ENCODE measurements around the gene CAMSAP2.

CAMSAP2 gene

GRCh38 chr1:200892958-200893357 lies 154.3 kb downstream of the CAMSAP2 start:
- Mint-ChIP-seq H3K9me3 (no peaks in the 10 kb centered on the region), H3K27ac (no peak overlapping the region), H3K27me3 (ENCODE audit: low read depth) (peaks cover 52% of the 10 kb centered on the region), H3K36me3 (ENCODE audit: low read depth) (no peaks in the 10 kb centered on the region), H3K4me1 (ENCODE audit: low read depth) (peaks cover 21% of the 10 kb centered on the region), H3K4me3 (no peak overlapping the region)
- DNase-seq (ENCODE audit: low spot score): no peak

GRCh38 chr1:200893411-200893901 lies 154.8 kb downstream of the CAMSAP2 start:
- Mint-ChIP-seq H3K9me3 (no peaks in the 10 kb centered on the region), H3K27ac (no peak overlapping the region), H3K4me1 (ENCODE audit: low read depth) (peaks cover 16% of the 10 kb centered on the region), H3K27me3 (ENCODE audit: low read depth) (peaks cover 55% of the 10 kb centered on the region), H3K36me3 (ENCODE audit: low read depth) (no peaks in the 10 kb centered on the region), H3K4me3 (no peak overlapping the region)
- DNase-seq (ENCODE audit: low spot score): no peak

- Mint-ChIP-seq H3K27me3 (ENCODE audit: low read depth) (peaks cover 54% of the 10 kb centered on the region), H3K27ac (no peak within 1 kb of the TSS), H3K9me3 (no peaks in the 10 kb centered on the region), H3K4me3 (no peak within 1 kb of the TSS), H3K36me3 (ENCODE audit: low read depth) (no peaks in the 10 kb centered on the region), H3K4me1 (ENCODE audit: low read depth) (peaks cover 4% of the 10 kb centered on the region)
- no peak for DNase-seq (ENCODE audit: low spot score)
Measured at GRCh38 chr1:200894712-200895442, 156.2 kb downstream of the CAMSAP2 start, which contains the start of gene INAVA. TSS of gene INAVA (plus strand) at chr1:200894900. CDS start at chr1:200898401, 3,501 bp downstream.

- H3K27me3 Mint-ChIP-seq (ENCODE audit: low read depth): peaks cover 50% of the 10 kb centered on the region
- no peaks in the 10 kb centered on the region for H3K36me3 Mint-ChIP-seq (ENCODE audit: low read depth)
- no peak overlapping the region for H3K4me3 Mint-ChIP-seq
- peaks cover 3% of the 10 kb centered on the region for H3K4me1 Mint-ChIP-seq (ENCODE audit: low read depth)
- no peak for DNase-seq (ENCODE audit: low spot score)
- no peaks in the 10 kb centered on the region for H3K9me3 Mint-ChIP-seq
- no peak overlapping the region for H3K27ac Mint-ChIP-seq
Measured at GRCh38 chr1:200895443-200895789, 156.7 kb downstream of the CAMSAP2 start.

- no peak overlapping the region for H3K27ac Mint-ChIP-seq
- DNase-seq (ENCODE audit: low spot score): no peak
- no peak overlapping the region for H3K4me3 Mint-ChIP-seq
- H3K36me3 Mint-ChIP-seq (ENCODE audit: low read depth): no peaks in the 10 kb centered on the region
- H3K9me3 Mint-ChIP-seq: no peaks in the 10 kb centered on the region
- peaks cover 45% of the 10 kb centered on the region for H3K27me3 Mint-ChIP-seq (ENCODE audit: low read depth)
- H3K4me1 Mint-ChIP-seq (ENCODE audit: low read depth): no peaks in the 10 kb centered on the region
Measured at GRCh38 chr1:200895801-200896530, 157.3 kb downstream of the CAMSAP2 start.

GRCh38 chr1:200896531-200897196 lies 158.0 kb downstream of the CAMSAP2 start:
- H3K36me3 Mint-ChIP-seq (ENCODE audit: low read depth): no peaks in the 10 kb centered on the region
- H3K4me1 Mint-ChIP-seq (ENCODE audit: low read depth): no peaks in the 10 kb centered on the region
- no peak for DNase-seq (ENCODE audit: low spot score)
- H3K27ac Mint-ChIP-seq: no peak overlapping the region
- no peak overlapping the region for H3K4me3 Mint-ChIP-seq
- H3K9me3 Mint-ChIP-seq: no peaks in the 10 kb centered on the region
- peaks cover 44% of the 10 kb centered on the region for H3K27me3 Mint-ChIP-seq (ENCODE audit: low read depth)

GRCh38 chr1:200897259-200897658 lies 158.6 kb downstream of the CAMSAP2 start:
- peaks cover 43% of the 10 kb centered on the region for H3K27me3 Mint-ChIP-seq (ENCODE audit: low read depth)

GRCh38 chr1:200899015-200899386 lies 160.3 kb downstream of the CAMSAP2 start:
- no peak for DNase-seq (ENCODE audit: low spot score)
- no peak overlapping the region for H3K4me3 Mint-ChIP-seq
- no peak overlapping the region for H3K27ac Mint-ChIP-seq
- no peaks in the 10 kb centered on the region for H3K36me3 Mint-ChIP-seq (ENCODE audit: low read depth)
- peaks cover 33% of the 10 kb centered on the region for H3K27me3 Mint-ChIP-seq (ENCODE audit: low read depth)
- no peaks in the 10 kb centered on the region for H3K9me3 Mint-ChIP-seq
- no peaks in the 10 kb centered on the region for H3K4me1 Mint-ChIP-seq (ENCODE audit: low read depth)

More at GRCh38 chr1:200897259-200897658, 158.6 kb downstream of the CAMSAP2 start:
- Mint-ChIP-seq H3K36me3 (ENCODE audit: low read depth) (no peaks in the 10 kb centered on the region), H3K9me3 (no peaks in the 10 kb centered on the region), H3K4me1 (ENCODE audit: low read depth) (no peaks in the 10 kb centered on the region), H3K27ac (no peak overlapping the region), H3K4me3 (no peak overlapping the region)
- DNase-seq (ENCODE audit: low spot score): no peak

GRCh38 chr1:200899451-200899915 lies 160.8 kb downstream of the CAMSAP2 start:
- Mint-ChIP-seq H3K27me3 (ENCODE audit: low read depth) (peaks cover 31% of the 10 kb centered on the region), H3K36me3 (ENCODE audit: low read depth) (no peaks in the 10 kb centered on the region), H3K9me3 (no peaks in the 10 kb centered on the region), H3K4me3 (no peak overlapping the region), H3K27ac (no peak overlapping the region), H3K4me1 (ENCODE audit: low read depth) (no peaks in the 10 kb centered on the region)
- no peak for DNase-seq (ENCODE audit: low spot score)

GRCh38 chr1:200899954-200900867 lies 161.5 kb downstream of the CAMSAP2 start:
- H3K9me3 Mint-ChIP-seq: no peaks in the 10 kb centered on the region
- H3K4me3 Mint-ChIP-seq: no peak overlapping the region
- no peak overlapping the region for H3K27ac Mint-ChIP-seq
- peaks cover 1% of the 10 kb centered on the region for H3K4me1 Mint-ChIP-seq (ENCODE audit: low read depth)
- H3K36me3 Mint-ChIP-seq (ENCODE audit: low read depth): no peaks in the 10 kb centered on the region
- peaks cover 31% of the 10 kb centered on the region for H3K27me3 Mint-ChIP-seq (ENCODE audit: low read depth)
- no peak for DNase-seq (ENCODE audit: low spot score)

GRCh38 chr1:200900877-200901276 lies 162.2 kb downstream of the CAMSAP2 start:
- Mint-ChIP-seq H3K36me3 (ENCODE audit: low read depth) (no peaks in the 10 kb centered on the region), H3K27ac (no peak overlapping the region), H3K4me3 (no peak overlapping the region), H3K27me3 (ENCODE audit: low read depth) (peaks cover 31% of the 10 kb centered on the region), H3K9me3 (no peaks in the 10 kb centered on the region), H3K4me1 (ENCODE audit: low read depth) (peaks cover 6% of the 10 kb centered on the region)
- DNase-seq (ENCODE audit: low spot score): no peak

GRCh38 chr1:200901350-200901749 lies 162.7 kb downstream of the CAMSAP2 start:
- Mint-ChIP-seq H3K27ac (no peak overlapping the region), H3K27me3 (ENCODE audit: low read depth) (peaks cover 31% of the 10 kb centered on the region), H3K9me3 (no peaks in the 10 kb centered on the region), H3K4me3 (no peak overlapping the region), H3K36me3 (ENCODE audit: low read depth) (no peaks in the 10 kb centered on the region), H3K4me1 (ENCODE audit: low read depth) (peaks cover 6% of the 10 kb centered on the region)
- no peak for DNase-seq (ENCODE audit: low spot score)

- Mint-ChIP-seq H3K4me1 (ENCODE audit: low read depth) (peaks cover 6% of the 10 kb centered on the region), H3K27me3 (ENCODE audit: low read depth) (peaks cover 35% of the 10 kb centered on the region)
Measured at GRCh38 chr1:200901796-200902444, 163.2 kb downstream of the CAMSAP2 start.

More at GRCh38 chr1:200901796-200902444, 163.2 kb downstream of the CAMSAP2 start:
- H3K27ac Mint-ChIP-seq: no peak overlapping the region
- DNase-seq (ENCODE audit: low spot score): no peak
- H3K4me3 Mint-ChIP-seq: no peak overlapping the region
- no peaks in the 10 kb centered on the region for H3K36me3 Mint-ChIP-seq (ENCODE audit: low read depth)
- H3K9me3 Mint-ChIP-seq: no peaks in the 10 kb centered on the region

All from T-helper 2 cell treated with Interferon-gamma antibody and Interleukin-4, amounts not matched to agents 5 μg/mL and 100 μg/mL, for 36 hours (primary cell).